H1 (cell line): ENCODE measurements around the gene PTPN2.

ENCODE experiments used
- CEBPB ChIP-seq: IDR thresholded peaks from 2 replicates; pipeline ENCODE4 v1.6.1; 2012; ENCODE audit warnings: low read depth, low read length
- CTCF ChIP-seq, 3 experiments: IDR thresholded peaks; 1 replicate in 2 of 3; 2 replicates in 1 of 3; pipeline versions ENCODE4 v1.5.1 to v1.6.1; 2011; ENCODE audit warnings: low read length in 3 of 3, mild to moderate bottlenecking in 3 of 3, inconsistent platforms in 2 of 3, low read depth in 1 of 3, moderate library complexity in 1 of 3; ENCODE audit not compliant: insufficient read depth in 1 of 3; ENCODE audit errors: control extremely low read depth in 1 of 3
- EZH2 ChIP-seq: fragments of 200-600 bp; sonication (generic); IDR thresholded peaks from 2 replicates; pipeline ENCODE4 v1.7.1; 2012; ENCODE audit warnings: low read depth, mild to moderate bottlenecking, moderate library complexity, low read length, inconsistent platforms; ENCODE audit not compliant: severe bottlenecking
- GABPA ChIP-seq: IDR thresholded peaks from 2 replicates; pipeline ENCODE4 v1.6.1; 2011; ENCODE audit warnings: mild to moderate bottlenecking, low read length, moderate library complexity, borderline replicate concordance; ENCODE audit not compliant: insufficient read depth
- MAFK ChIP-seq: IDR thresholded peaks from 2 replicates; pipeline ENCODE4 v1.6.1; 2012; ENCODE audit warnings: low read depth, mild to moderate bottlenecking, improper control_type of control experiment, low read length
- MAX ChIP-seq: IDR thresholded peaks from 2 replicates; pipeline ENCODE4 v1.6.1; 2012; ENCODE audit warnings: inconsistent platforms
- POLR2A ChIP-seq, 2 experiments: IDR thresholded peaks; 1 replicate in 1 of 2; 2 replicates in 1 of 2; pipeline ENCODE4 v1.6.1; 2011; ENCODE audit warnings: low read depth in 2 of 2, low read length in 2 of 2, mild to moderate bottlenecking in 2 of 2; ENCODE audit errors: control extremely low read depth in 1 of 2
- SUZ12 ChIP-seq: fragments of 200-600 bp; sonication (generic); IDR thresholded peaks from 2 replicates; pipeline ENCODE4 v1.6.1; 2012; ENCODE audit warnings: mild to moderate bottlenecking, inconsistent platforms, low read length, moderate library complexity, mixed read lengths
- USF2 ChIP-seq: IDR thresholded peaks from 2 replicates; pipeline ENCODE4 v1.6.1; 2011; ENCODE audit warnings: low read length, improper control_type of control experiment
- YY1 ChIP-seq: IDR thresholded peaks from 2 replicates; pipeline ENCODE4 v1.6.1; 2011; ENCODE audit warnings: low read depth, mild to moderate bottlenecking, low read length

- TF ChIP-seq CTCF (IDR thresholded peaks at IDR 0.05; ENCODE audit: control extremely low read depth in 1 of 3, insufficient read depth in 1 of 3, low read depth in 1 of 3, low read length in 3 of 3) (no peak), CEBPB (no peak), MAX (no peak), POLR2A (IDR thresholded peaks at IDR 0.05; ENCODE audit: control extremely low read depth in 1 of 2, low read depth in 2 of 2, low read length in 2 of 2) (no peak), YY1 (no peak), EZH2 (no peak), SUZ12 (no peak), USF2 (no peak), MAFK (no peak), GABPA (no peak)
Measured at GRCh38 chr18:12767580-12768155, 116.4 kb downstream of the PTPN2 start.
